GM18519 (cell line): ENCODE results near the gene TSPAN18.

Experiments
- ATAC-seq: cut with Tn5 transposase; IDR thresholded peaks from one replicate; pipeline ENCODE4 v1.9.1; 2021; ENCODE audit warnings: mild to moderate bottlenecking, moderate library complexity; ENCODE audit not compliant: unreplicated experiment, low FRiP score

The TSPAN18 gene

GRCh38 chr11:44858796-44859527, 132.2 kb downstream of the TSPAN18 start:
- ATAC-seq: no peak

GRCh38 chr11:44859528-44859925, 132.8 kb downstream of the TSPAN18 start:
- ATAC-seq: no peak

GRCh38 chr11:44860346-44860745, 133.6 kb downstream of the TSPAN18 start:
- no peak for ATAC-seq

- peak; percentile 98 for ATAC-seq
Observed at GRCh38 chr11:44861849-44862557, 135.2 kb downstream of the TSPAN18 start.

GRCh38 chr11:44862558-44863101, 135.9 kb downstream of the TSPAN18 start:
- no peak for ATAC-seq

- no peak for ATAC-seq
Observed at GRCh38 chr11:44863231-44863630, 136.5 kb downstream of the TSPAN18 start.

GRCh38 chr11:44865866-44866272, 139.1 kb downstream of the TSPAN18 start:
- no peak for ATAC-seq

- ATAC-seq: no peak
Observed at GRCh38 chr11:44866286-44866685, 139.5 kb downstream of the TSPAN18 start.

- no peak for ATAC-seq
Observed at GRCh38 chr11:44868021-44868420, 141.3 kb downstream of the TSPAN18 start.

- no peak for ATAC-seq
Observed at GRCh38 chr11:44868455-44869421, 142.0 kb downstream of the TSPAN18 start.

- ATAC-seq: no peak
Observed at GRCh38 chr11:44870181-44870580, 143.4 kb downstream of the TSPAN18 start.

- ATAC-seq: no peak
Observed at GRCh38 chr11:44870615-44871176, 143.9 kb downstream of the TSPAN18 start.

- ATAC-seq: peak; percentile 89
Observed at GRCh38 chr11:44871682-44872081, 144.9 kb downstream of the TSPAN18 start.

- ATAC-seq: no peak
Observed at GRCh38 chr11:44872556-44872955, 145.8 kb downstream of the TSPAN18 start.

GRCh38 chr11:44873537-44873936, 146.8 kb downstream of the TSPAN18 start:
- no peak for ATAC-seq

- no peak for ATAC-seq
Observed at GRCh38 chr11:44874284-44874683, 147.5 kb downstream of the TSPAN18 start.

GRCh38 chr11:44875037-44875436, 148.3 kb downstream of the TSPAN18 start:
- ATAC-seq: no peak

- no peak for ATAC-seq
Observed at GRCh38 chr11:44876194-44876723, 149.5 kb downstream of the TSPAN18 start.

- no peak for ATAC-seq
Observed at GRCh38 chr11:44876906-44877305, 150.1 kb downstream of the TSPAN18 start.
